Tibial artery (tissue), 4 donors: ENCODE data around the gene SERTAD2.

Experiments used
- DNase-seq, 2 donors: peaks; one replicate each; pipeline ENCODE4 v3.0.0-alpha.2; 2019
- H3K27ac ChIP-seq, 2 donors: fragments of 200-600 bp; sonication (generic) in 1 of 2; 1 replicate in 1 of 2; 2 replicates in 1 of 2; pipeline ENCODE4 v1.5.1; 2018 to 2019; ENCODE audit warnings: mild to moderate bottlenecking in 1 of 2
- H3K27me3 ChIP-seq, 2 donors: fragments of 200-600 bp; sonication (generic) in 1 of 2; one replicate each; pipeline versions ENCODE4 v1.5.1 to v1.6.0; 2016 to 2019
- H3K36me3 ChIP-seq, 3 donors: fragments of 200-600 bp; sonication (generic) in 2 of 3; one replicate each; pipeline ENCODE4 v1.5.1; 2016 to 2019; ENCODE audit warnings: mild to moderate bottlenecking in 2 of 3
- H3K4me1 ChIP-seq, 4 donors: fragments of 200-600 bp; sonication (generic) in 2 of 4; 1 replicate in 3 of 4; 2 replicates in 1 of 4; pipeline ENCODE4 v1.5.1; 2016 to 2019
- H3K4me3 ChIP-seq, 2 donors: fragments of 200-600 bp; sonication (generic) in 1 of 2; 1 replicate in 1 of 2; 2 replicates in 1 of 2; pipeline ENCODE4 v1.5.1; 2018 to 2019; ENCODE audit warnings: mild to moderate bottlenecking in 2 of 2
- H3K9me3 ChIP-seq, 3 donors: fragments of 200-600 bp; sonication (generic) in 1 of 3; one replicate each; pipeline ENCODE4 v1.5.1; 2016 to 2019
- CTCF ChIP-seq, 2 experiments: fragments of 200-600 bp in 1 of 2; fragments of 450-650 bp in 1 of 2; IDR thresholded peaks; one replicate each; pipeline ENCODE4 v1.5.1; 2017 to 2019; ENCODE audit warnings: antibody characterized with exemption in 2 of 2, mild to moderate bottlenecking in 1 of 2, moderate library complexity in 1 of 2
- intact Hi-C: fragments of 100-400 bp; cut with DNase I; formaldehyde crosslinking; loops from one replicate; pipeline ENCODE4 v1.15.0; 2023; ENCODE audit warnings: low total_unique reads

Gene SERTAD2

DNA sequence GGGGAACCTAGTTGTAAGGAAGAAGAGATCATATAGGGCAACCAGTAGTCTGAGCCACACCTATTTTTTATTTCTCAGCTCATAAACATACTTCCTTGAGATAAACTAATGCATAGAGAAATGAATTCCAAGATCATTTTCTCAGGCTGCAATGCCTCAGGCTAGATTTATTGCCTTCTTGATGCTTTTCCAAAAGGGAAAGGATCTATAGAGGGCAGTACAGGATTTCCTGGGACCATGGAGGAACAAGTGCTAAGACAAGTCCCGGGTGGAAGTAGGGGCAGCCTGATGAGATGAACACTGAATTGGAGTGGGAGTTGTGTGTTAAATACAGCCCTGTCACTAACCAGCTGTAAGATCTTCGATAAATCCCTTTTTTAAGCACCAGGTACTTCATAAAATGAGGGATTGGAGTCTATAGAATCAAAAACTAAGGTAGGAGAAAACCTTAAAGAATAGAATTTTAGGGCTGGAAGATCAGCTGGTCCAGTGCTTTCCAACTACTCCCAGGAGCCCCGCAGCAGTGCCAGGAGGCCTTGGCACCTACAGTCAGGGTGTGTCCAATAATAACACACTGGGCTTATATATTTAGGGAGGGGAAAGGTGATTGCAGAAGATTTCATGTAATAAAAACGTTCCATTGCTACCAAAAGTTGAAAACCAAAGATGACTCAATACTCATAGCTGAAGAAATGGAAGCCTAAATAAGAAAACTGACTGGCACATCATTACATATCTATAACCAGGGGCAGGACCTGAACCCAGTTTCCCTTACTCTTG is 58.1 kb downstream of the SERTAD2 start:
- peak in 1 of 2 experiments; percentile 14 for TF ChIP-seq CTCF (IDR thresholded peaks at IDR 0.05)
- H3K4me3 ChIP-seq: no peak overlapping the region
- no peak for DNase-seq
- peaks cover 8 to 19% (median 11%) of the 10 kb centered on the region in 3 donors for H3K36me3 ChIP-seq
- no peak overlapping the region for H3K27ac ChIP-seq
- H3K9me3 ChIP-seq: no peaks in the 10 kb centered on the region
- peaks cover 0 to 19% (median 7%) of the 10 kb centered on the region in 4 donors for H3K4me1 ChIP-seq
- no peaks in the 10 kb centered on the region for H3K27me3 ChIP-seq
- intact Hi-C loops: no loop called here

DNA sequence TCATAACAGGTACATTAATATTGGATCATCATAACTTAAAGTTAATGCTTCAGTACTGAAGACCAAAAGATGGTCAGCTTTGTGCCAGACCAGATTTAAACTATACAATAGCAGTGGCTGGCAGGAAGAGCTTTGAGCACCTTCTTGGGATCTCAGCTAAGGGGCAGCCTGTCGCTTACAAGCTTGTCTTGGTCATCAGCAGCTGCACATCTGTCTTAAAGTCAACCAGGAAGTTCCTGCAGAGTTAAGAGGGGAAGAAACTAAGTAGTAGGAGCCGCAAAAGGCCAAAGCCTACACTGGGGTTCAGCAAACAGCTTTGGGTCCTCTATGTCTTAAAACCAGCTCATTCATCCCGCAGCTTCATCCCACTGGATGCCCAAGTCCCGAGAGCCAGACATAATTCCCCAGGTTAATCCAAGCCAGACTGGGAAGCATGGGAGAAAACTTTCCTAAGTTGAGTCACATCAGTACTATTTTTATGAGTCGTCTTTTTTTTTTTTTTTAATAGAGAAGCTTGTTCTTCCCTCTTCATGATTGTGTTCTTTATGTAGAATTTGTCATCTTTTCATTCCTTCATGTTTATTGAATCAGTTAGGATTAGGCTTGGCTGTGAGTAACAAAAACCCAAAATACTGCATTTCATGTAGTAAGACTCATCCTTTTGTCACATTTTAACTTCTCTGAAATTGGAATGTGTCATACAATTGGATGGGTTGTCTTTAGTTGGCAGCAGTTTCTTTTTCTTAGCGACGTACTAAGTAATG is 59.3 kb downstream of the SERTAD2 start:
- no peak for DNase-seq
- Histone ChIP-seq H3K27me3 (no peaks in the 10 kb centered on the region), H3K4me1 (peaks cover 0 to 19% (median 7%) of the 10 kb centered on the region in 4 donors), H3K36me3 (peaks cover 8 to 19% (median 11%) of the 10 kb centered on the region in 3 donors), H3K9me3 (no peaks in the 10 kb centered on the region), H3K4me3 (no peak overlapping the region), H3K27ac (no peak overlapping the region)
- intact Hi-C loops: no loop called here
- no peak for TF ChIP-seq CTCF (IDR thresholded peaks at IDR 0.05)

GRCh38 chr2:64593035-64593655 is 60.6 kb downstream of the SERTAD2 start:
- Histone ChIP-seq H3K9me3 (no peaks in the 10 kb centered on the region), H3K27me3 (no peaks in the 10 kb centered on the region), H3K4me3 (no peak overlapping the region), H3K4me1 (peaks cover 0 to 19% (median 7%) of the 10 kb centered on the region in 4 donors), H3K36me3 (peaks cover 11 to 25% (median 14%) of the 10 kb centered on the region in 3 donors), H3K27ac (no peak overlapping the region)
- DNase-seq: peak in 1 of 2 donors; percentile 56
- TF ChIP-seq CTCF (IDR thresholded peaks at IDR 0.05): no peak
- intact Hi-C loops: no loop called here

DNA sequence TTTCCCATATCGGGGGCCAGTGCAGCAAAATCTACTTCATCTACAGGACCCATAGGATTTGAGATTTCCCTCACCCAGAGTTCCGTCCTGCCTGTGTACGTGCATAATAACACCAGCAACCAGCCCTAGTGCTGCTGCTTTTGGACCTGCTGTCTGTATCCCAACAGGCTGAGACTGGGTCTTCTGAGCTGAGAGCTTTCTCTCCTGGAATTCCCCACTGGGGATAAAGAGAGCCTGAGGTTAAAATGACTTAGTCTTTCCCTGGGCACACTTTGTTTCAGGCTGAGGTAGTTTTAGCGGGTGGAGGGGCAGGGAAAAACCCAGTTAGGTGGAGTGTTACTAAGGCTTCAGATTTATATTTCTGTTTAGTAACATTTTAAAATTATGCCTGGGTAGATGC is 62.5 kb downstream of the SERTAD2 start:
- no peaks in the 10 kb centered on the region for H3K9me3 ChIP-seq
- H3K4me3 ChIP-seq: no peak overlapping the region
- H3K4me1 ChIP-seq: peaks cover 0 to 23% (median 7%) of the 10 kb centered on the region in 4 donors
- intact Hi-C loops: no loop called here
- no peak for TF ChIP-seq CTCF (IDR thresholded peaks at IDR 0.05)
- no peak for DNase-seq
- no peaks in the 10 kb centered on the region for H3K27me3 ChIP-seq
- H3K27ac ChIP-seq: no peak overlapping the region
- H3K36me3 ChIP-seq: peaks cover 15 to 28% (median 23%) of the 10 kb centered on the region in 3 donors

- no peak for DNase-seq
- no peaks in the 10 kb centered on the region for H3K27me3 ChIP-seq
- H3K4me3 ChIP-seq: no peak overlapping the region
- TF ChIP-seq CTCF (IDR thresholded peaks at IDR 0.05): no peak
- intact Hi-C loops: loop anchor here (5.0 kb wide), 1 partner anchor 280 kb away; no protein-coding TSS in a partner anchor
- no peak overlapping the region for H3K27ac ChIP-seq
- H3K36me3 ChIP-seq: peaks cover 21 to 35% (median 35%) of the 10 kb centered on the region in 3 donors
- H3K9me3 ChIP-seq: no peaks in the 10 kb centered on the region
- peaks cover 0 to 4% (median 0%) of the 10 kb centered on the region in 4 donors for H3K4me1 ChIP-seq
These were observed 66.2 kb downstream of the SERTAD2 start for GRCh38 chr2:64587561-64587960.
